GM04504 (cell line): ENCODE measurements around the gene BFSP1.

Source experiments
- DNase-seq: peaks from one replicate; pipeline ENCODE4 v3.0.0-alpha.2; 2012; ENCODE audit warnings: low read depth

BFSP1 gene

DNA sequence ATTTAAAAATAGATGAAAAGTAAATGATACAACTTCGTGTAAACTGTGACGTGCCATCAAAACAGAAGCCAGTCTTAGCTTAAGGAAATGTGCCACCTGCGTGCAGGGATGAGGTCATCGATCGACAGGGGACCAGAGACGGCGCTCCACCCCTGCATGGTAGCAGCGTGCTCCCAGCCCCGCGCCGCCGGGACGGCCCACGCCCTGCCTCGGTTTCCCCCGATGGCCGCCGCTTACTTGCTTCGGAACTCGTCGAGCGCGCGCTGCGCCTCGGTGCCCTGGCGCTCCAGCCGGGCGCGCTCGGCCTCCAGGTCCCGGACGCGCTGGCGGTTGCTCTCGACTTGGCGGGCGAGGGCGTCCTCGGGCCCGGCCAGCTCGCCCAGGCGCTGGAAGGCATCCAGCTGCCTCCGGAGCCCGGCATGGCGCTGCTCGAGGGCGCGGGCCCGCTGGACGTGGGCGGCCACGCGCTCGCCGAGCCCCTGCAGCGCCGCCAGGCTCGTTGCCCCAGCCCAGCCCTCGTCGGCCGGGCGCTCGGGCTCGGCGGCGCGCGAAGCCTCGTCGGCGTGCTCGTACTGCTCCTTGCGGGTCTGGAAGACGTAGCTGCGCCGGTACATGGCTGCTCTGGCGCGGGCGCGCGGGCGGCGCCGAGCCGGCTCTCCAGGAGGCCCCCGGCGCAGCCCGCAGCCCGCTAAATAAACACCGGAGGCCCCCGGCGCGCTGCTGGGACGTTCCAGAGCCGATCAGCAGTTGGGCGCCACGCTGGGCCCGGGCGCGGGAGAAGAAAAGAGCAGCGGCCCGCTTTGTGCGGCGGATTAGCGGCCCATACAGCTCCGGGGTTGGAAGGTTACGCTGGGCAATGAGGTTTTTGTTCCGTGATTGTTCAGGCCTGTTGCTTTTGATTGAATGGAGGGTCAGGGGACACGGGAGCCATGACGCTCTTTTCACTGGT, at the start of gene BFSP1:
BFSP1 (minus strand) TSS at position 664 of the 949 bp plus-strand sequence; CDS start at position 614, 50 bp downstream.
- DNase-seq = no peak

DNA sequence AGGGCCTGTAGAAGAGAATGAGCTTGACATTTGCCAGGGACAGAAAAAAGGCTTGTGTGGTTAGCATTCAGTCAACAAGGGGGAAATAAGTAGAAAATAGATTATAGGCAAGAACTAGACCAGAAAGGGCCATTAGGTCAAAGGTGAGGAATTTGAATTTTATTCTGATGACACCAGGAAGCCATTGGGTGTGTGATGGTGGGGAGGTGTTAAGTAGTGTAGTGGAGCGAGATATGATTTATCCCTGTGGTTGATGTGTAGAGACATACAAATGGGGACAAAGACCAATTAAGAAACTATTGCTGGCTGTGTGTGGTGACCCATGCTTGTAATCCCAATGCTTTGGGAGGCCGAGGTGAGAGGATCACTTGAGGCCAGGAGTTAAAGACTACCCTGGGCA, 49.7 kb upstream of the BFSP1 start:
- DNase-seq = no peak

- no peak for DNase-seq
These were observed 48.3 kb upstream of the BFSP1 start for GRCh38 chr20:17579369-17580039.

DNA sequence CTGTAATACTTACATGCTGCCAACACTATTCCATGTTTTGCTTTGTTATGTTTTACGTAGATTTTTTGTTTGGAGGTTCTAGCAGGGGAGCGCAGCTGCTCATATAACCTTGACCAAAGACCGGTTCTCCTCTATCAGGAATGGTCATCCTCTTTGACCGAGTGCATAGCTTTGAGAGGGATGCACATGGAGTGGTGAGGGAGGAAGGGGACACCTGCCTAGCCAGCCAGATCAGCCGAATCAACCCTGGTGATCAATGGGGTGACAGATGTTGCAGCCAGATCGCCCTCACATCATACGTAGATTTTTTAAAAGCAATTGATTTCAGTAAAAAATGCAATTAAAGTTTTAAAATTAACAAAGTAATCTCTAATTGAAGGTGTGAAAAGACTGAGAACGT, 45.0 kb upstream of the BFSP1 start:
- DNase-seq = no peak

DNA sequence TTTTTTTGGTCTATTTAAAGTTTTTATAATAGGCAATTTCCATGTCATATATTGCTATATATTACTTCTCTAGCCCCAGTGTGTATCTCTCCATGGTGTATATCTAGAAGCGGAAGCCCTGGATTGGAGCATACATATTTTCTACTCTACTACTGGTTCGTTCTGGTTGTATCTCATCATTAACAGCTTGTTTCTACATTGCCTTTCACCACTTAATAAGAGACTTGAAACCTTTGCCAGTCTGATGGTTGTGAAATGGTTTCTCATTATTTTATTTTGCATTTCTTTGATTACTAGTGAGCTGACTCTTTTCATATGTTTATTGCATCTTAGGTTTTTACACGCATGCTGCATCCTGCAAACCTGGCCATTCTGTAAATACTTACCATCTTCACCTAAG, 42.3 kb upstream of the BFSP1 start:
- DNase-seq = no peak

- DNase-seq = no peak
These were observed 41.0 kb upstream of the BFSP1 start for GRCh38 chr20:17572034-17572638.

- DNase-seq = no peak
These were observed 40.0 kb upstream of the BFSP1 start for GRCh38 chr20:17571153-17571527.

GRCh38 chr20:17570347-17571152, 39.4 kb upstream of the BFSP1 start:
- no peak for DNase-seq

DNA sequence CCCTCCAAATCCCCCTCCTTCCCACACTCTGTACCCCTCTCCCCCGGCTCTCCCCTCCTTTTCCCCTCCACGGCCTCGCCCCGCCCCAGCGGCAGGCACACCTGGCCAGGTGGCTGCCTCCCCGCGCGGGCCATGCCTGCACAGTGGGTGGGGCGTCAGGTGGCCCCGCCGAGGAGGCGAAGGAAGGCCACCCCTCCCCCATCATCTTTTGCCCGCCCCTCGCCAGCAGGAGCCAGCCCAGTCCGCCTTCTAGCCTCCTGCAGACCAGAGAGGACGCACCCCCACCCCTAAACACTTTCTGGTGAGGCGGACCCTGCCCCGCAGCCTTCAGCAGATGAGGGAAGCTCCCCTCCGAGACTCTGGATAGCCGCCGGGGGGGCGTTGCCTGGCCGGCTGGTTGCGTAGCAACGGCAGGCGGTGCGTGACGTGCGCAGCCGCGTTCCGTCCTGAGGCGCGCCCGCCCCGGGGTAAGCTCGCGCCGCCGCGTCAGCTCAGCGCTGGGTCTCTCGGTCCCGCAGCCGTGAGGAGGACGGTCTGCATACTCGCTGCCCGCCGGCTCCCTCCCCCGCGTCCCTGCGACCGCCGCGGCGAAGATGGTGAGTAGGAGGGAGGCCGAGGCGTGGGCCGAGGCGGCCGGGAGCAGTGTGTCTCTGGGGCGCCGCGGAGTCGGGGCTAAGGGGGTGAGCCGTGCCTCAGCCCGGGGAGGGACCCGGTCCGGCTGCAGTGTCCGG, 38.6 kb upstream of the BFSP1 start, which contains the start of gene DSTN:
DSTN (plus strand) TSS at position 460 of the 731 bp plus-strand sequence; CDS start at position 594, 134 bp downstream.
- peak; percentile 87 for DNase-seq

DNA sequence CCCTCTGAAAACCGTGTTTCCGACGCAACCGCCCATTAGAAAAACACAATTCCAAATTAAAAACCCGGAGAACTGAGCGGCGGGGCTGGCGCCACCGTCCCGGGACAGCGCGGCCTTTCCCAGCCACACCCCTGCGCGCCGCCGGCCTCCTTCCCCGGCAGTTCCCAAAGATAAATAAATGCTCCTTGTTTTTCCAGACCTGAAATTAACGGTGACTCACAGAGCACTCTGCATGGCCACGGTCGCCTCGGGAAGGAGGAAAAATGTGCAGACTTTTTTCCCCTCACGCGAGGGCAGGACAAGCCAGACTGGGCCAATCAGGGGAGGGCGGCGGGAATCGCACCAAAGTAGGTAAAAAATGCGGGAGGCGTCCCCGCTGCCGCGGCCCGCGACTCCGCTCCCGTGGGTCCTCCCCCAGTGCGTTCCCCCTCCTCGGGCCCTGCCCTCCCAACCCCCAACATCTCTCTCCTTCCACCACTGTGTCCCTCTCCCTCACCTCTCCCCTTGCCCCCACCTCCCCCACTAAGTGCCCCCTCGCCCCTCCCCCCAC, 37.9 kb upstream of the BFSP1 start:
- DNase-seq = peak; percentile 98

GRCh38 chr20:17568045-17568788, 37.0 kb upstream of the BFSP1 start:
- DNase-seq = no peak

- DNase-seq = no peak
These were observed 35.2 kb upstream of the BFSP1 start for GRCh38 chr20:17566345-17566744.

DNA sequence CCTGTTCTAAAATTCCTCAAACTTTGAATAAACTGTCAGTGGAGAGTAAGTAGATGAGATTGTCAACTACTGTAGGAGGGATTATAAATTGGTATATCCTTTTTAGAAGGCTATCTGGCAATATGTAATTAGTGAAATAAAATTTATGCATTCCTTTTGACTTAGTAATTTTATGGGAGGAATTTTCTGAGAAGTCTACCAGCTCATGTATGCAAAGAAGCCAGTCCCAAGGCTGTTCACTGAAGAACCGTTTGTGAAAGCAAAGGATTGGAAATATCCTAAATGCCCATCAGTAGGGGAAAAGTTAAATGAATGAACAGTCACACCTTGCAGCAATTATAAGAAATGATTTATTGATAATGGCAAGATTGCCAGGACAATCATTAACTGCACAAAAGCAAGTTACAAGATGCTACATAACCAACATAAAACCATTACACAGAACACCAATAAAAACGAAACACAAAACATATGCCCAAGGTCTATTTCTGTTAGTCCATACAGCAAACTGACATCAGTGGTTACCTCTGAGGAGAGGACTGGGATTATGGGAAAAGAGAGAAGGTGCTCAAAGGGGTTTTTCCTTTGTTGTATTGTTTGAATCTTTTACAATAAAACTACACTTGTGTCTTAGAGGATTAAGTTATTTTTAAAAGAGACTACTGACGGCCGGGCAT, 34.1 kb upstream of the BFSP1 start:
- DNase-seq = no peak

- DNase-seq = no peak
These were observed 31.7 kb upstream of the BFSP1 start for GRCh38 chr20:17562804-17563305.

DNA sequence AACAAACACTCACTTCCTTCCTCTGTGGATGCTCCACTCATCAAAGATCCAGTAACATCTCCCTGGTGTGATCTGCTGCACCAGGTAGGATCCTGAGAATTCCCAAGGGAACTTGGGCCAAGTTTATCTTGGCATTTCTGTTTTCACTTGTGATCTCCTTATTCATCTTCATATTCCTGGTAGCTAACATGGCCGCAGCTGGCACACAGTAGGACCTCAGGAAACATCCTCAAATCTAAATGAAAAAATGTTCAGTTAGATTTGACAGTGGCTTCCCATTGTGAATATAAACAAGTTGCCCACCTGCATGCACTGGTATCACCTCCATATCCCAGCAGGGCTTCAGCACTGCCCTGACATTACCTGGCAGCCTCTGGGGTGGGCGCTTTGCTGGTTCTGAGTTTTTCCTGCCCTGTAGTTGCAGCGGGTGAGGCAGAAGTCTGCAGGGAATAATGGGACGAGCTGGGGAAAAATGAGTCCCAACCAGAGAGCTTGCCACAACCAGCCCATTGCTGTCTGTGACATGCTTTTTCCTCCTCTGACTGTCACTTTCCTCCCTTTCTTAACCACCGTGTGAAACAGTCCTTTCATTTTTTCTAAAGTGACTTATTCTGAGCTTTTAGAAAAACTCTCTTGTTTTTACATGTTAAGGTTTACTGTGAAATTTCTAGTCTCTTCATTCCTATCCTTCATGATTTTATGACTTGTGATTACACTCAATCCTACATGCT, 29.3 kb upstream of the BFSP1 start:
- DNase-seq = no peak

- DNase-seq = no peak
These were observed 28.2 kb upstream of the BFSP1 start for GRCh38 chr20:17559338-17559737.

GRCh38 chr20:17558941-17559304, 27.7 kb upstream of the BFSP1 start:
- DNase-seq = no peak

- peak; percentile 85 for DNase-seq
These were observed 27.2 kb upstream of the BFSP1 start for GRCh38 chr20:17558154-17558940.
